Putamen (tissue), 1 donor: ENCODE measurements around the gene RIN3.
"Not testable (repeated sequence)": the region's sequence is repeated elsewhere in the genome, so short reads cannot be mapped to it uniquely, and the experiment has no call there.

ENCODE experiments used
- DNase-seq: peaks from one replicate; pipeline ENCODE4 v3.0.0-alpha.2; 2016; ENCODE audit warnings: low spot score

The RIN3 gene

GRCh38 chr14:92624764-92625163 is 111.2 kb downstream of the RIN3 start:
- no peak for DNase-seq

GRCh38 chr14:92625213-92625612 is 111.6 kb downstream of the RIN3 start:
- no peak for DNase-seq

- DNase-seq: no peak
Measured at GRCh38 chr14:92626041-92626440, 112.5 kb downstream of the RIN3 start.

DNA sequence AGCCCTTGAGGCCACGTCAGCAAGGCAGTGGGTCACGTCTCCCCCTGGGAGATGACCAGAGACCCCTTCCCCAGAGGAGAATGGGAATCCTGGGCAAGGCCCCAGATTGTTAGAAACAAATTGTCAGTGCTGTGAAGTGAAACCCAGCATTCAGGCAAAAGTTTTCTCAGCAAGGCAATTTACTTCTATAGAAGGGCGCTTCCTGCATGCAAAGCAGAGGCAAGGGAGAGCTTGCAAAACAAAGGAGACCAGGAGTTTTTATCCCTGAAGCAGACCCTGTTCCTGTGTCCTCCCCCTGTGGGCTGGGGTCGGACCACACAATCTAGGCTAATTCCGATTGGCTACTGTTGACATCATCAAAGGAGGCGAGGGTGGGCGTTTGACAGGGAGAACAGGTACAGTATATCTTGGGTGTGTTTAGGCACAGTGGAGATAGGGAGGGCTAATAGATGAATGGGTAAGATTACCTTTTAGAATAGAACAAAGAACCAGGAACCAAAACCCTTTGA is 114.2 kb downstream of the RIN3 start:
- no peak for DNase-seq

GRCh38 chr14:92628636-92629035 is 115.1 kb downstream of the RIN3 start:
- no peak for DNase-seq

DNA sequence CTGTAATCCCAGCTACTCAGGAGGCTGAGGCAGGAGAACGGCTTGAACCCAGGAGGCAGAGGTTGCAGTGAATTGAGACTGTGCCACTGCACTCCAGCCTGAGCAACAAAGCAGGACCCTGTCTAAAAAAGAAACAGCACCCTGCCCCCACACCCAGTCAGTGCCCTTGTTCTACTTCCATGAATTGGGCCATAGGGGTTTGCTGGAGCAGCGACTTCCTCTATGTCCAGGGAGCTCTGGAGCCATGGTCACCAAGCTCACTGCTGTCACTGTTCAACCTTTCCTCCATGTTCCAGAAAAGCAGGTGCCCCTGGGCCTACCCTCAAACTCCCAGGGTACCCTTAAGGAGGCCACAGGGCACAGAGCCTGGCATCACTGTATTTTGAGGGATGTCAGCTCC is 116.8 kb downstream of the RIN3 start:
- no peak for DNase-seq

GRCh38 chr14:92631098-92631497 is 117.5 kb downstream of the RIN3 start:
- no peak for DNase-seq

- no peak for DNase-seq
Measured at GRCh38 chr14:92632546-92633273, 119.1 kb downstream of the RIN3 start.

GRCh38 chr14:92633274-92633616 is 119.7 kb downstream of the RIN3 start:
- no peak for DNase-seq

GRCh38 chr14:92633724-92634123 is 120.1 kb downstream of the RIN3 start:
- DNase-seq: no peak

DNA sequence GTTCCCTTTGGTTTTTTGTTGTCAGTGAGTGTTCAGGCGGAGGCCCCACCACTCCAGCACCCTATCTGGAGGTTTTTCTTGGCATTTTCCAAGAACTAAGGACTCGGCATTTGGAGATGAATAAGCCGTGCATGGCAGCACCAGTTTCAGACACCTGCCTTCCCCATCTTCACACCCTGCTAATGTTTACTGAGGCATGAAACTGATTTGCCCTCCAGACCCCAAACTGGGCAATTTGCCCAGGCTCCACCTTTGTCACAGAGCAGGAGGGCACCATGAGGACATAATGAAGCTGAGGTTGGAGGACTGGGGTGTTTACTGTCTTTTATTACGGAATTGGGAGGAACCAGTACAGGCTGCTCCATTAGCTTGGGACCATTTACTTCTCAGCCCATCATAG is 121.5 kb downstream of the RIN3 start:
- no peak for DNase-seq

DNA sequence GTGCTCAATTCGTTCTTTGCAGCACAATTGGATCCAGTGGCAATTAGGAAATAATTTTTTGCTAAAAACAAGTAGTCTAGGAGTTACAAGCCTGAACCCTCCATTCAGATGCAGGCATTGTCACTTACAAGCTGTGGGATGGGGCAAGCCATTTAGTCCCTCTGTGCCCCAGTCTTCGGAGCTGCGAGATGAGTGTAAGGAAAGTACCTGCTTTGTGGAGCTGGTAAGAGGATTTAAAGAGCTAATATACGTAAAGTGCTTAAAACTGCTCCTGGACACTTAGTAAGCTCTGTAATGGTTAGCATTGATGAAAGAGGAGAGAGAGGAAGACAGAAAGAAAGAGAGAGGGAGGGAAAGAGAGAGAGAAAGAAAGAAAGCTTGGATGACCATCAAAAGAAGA is 122.3 kb downstream of the RIN3 start:
- DNase-seq: no peak

DNA sequence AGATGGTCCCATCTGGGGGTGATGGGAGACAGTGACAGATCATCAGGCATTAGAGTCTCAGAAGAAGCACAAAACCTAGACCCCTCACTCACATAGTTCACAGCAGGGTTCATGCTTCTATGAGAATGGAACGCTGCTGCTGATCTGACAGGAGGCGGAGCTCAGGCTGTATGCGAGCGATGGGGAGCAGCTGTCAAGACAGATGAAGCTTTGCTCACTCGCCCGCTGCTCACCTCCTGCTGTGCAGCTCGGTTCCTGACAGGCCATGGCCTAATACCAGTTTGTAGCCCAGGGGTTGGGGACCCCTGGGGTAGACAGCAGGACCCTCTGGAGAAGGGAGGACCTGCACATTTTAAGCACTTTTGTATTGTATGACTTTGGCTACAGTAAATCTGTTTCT is 123.6 kb downstream of the RIN3 start:
- DNase-seq: no peak

DNA sequence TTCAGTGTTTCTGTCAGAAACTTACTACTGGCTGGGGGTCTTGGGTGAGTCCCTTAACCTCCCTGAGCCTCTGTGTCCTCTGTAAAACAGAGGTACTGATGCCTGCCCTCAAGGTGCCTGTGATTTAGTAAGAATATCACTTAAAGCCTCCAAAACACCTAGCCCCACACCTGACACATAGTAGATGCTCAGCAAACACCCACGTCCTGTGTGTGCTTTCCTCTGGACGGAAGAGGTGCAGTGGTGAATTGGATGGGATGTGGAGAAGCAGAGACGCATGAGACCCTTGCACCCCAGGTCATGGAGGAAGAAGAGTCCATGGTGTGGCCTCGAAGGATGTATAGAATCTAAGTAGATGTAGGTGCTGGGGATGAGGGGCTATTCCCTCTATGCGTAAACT is 124.3 kb downstream of the RIN3 start:
- DNase-seq: no peak

DNA sequence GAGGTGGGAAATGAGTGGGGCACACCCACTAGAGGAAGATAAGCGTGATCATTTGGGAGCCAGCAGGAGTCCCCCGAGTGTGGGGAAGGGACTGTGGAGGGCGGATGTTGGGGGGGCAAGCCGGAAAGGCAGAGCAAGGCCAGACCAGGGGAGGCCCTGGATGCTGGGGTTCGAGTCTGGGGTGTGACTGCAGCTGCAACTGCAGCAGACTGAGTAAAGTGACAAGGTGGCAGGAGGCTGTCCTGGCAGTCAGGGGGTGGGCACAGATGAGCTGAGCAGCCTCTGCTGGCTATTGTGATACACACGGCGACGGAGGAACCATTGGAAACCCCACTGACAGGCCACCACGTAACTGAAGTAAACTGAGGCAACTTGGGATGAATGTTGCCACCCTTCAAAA is 124.7 kb downstream of the RIN3 start:
- no peak for DNase-seq

GRCh38 chr14:92638904-92639303 is 125.3 kb downstream of the RIN3 start:
- no peak for DNase-seq

DNA sequence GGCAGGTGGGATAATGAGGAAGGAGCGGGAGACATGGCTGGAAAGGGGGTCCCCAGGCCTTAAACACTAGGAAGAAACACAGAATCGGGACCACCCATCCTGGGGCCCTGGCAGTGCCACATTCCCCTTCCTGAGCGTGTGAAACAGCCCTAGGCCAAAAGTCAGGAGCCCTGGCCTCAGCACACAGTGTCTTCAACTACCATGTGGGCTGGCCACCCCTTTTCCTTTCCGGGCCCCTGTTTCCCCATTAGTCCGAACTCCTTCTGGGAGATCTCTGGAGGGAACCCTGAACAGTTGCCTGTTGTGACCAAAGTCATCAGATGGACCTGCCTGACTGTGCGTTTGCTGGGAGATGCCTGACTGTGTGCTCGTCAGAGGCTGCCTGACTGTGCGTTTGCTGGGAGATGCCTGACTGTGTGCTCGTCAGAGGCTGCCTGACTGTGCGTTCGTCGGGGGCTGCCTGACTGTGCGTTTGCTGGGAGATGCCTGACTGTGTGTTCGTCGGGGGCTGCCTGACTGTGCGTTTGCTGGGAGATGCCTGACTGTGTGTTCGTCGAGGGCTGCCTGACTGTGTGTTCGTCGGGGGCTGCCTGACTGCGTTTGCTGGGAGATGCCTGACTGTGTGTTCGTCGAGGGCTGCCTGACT is 126.0 kb downstream of the RIN3 start:
- DNase-seq: not testable (repeated sequence)

- DNase-seq: no peak
Measured at GRCh38 chr14:92641306-92641705, 127.7 kb downstream of the RIN3 start.

- DNase-seq: no peak
Measured at GRCh38 chr14:92644171-92644969, 130.8 kb downstream of the RIN3 start.

GRCh38 chr14:92644970-92645515 is 131.5 kb downstream of the RIN3 start:
- no peak for DNase-seq

DNA sequence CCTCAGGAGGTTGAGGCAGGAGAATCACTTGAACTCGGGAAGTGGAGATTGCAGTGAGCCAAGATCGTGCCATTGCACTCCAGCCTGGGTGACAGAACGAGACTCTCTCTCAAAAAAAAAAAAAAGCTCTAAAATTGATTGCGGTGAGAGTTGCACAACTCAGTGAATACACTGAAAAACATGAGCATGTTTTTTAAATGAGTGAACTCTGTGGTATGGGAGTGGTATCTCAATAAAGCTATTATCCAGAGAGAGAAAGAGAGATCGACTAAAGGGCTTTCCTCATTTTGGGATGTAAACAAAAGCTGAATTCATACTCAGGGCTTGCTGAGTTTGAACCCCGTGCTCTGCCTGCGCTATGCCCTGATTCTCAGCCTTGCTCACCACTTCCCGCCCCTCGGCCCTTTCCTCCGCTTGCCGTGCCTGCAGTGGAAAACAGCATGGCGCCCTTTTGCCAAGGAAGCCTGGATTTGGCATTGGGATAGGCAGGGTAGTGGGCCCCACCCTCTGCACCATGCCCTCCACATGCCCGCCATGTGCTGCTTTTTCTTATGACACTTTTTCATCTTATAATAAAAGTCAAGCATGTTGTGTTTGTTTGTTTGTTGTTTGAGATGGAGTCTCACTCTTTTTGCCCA is 132.4 kb downstream of the RIN3 start:
- DNase-seq: no peak
